Vagina (tissue), 2 donors: ENCODE results near the gene PI4K2B.

Experiments
- CTCF ChIP-seq, 3 experiments: fragments of 450-650 bp in 2 of 3; fragments of 200-600 bp in 1 of 3; sonication (generic) in 1 of 3; IDR thresholded peaks; one replicate each; pipeline ENCODE4 v1.5.1; 2017 to 2019; ENCODE audit warnings: antibody characterized with exemption in 3 of 3, mild to moderate bottlenecking in 2 of 3, moderate library complexity in 2 of 3
- POLR2A ChIP-seq, 2 donors: fragments of 450-650 bp; IDR thresholded peaks; one replicate each; pipeline ENCODE4 v1.6.1; 2017; ENCODE audit warnings: antibody characterized with exemption in 2 of 2, mild to moderate bottlenecking in 2 of 2, moderate library complexity in 2 of 2
- POLR2AphosphoS5 ChIP-seq, 2 donors: sonication (generic); formaldehyde crosslinking; IDR thresholded peaks; one replicate each; pipeline ENCODE4 v1.9.0; 2017; ENCODE audit warnings: antibody characterized with exemption in 2 of 2, mild to moderate bottlenecking in 2 of 2, low read depth in 1 of 2; ENCODE audit not compliant: insufficient read depth in 1 of 2

- TF ChIP-seq CTCF (IDR thresholded peaks at IDR 0.05) (no peak), POLR2A (IDR thresholded peaks at IDR 0.05) (no peak), POLR2AphosphoS5 (IDR thresholded peaks at IDR 0.05; ENCODE audit: insufficient read depth in 1 of 2, low read depth in 1 of 2) (no peak)
Observed at GRCh38 chr4:25321703-25322102, 87.9 kb downstream of the PI4K2B start.
